Stimulated activated CD4-positive, alpha-beta T cell treated with anti-CD3 and anti-CD28 coated beads, Interleukin-2, amount 100 ng/mL, for 4 hours (primary cell): ENCODE measurements around the gene PCMT1.
"Not testable (repeated sequence)": the region's sequence is repeated elsewhere in the genome, so short reads cannot be mapped to it uniquely, and the experiment has no call there.

Source experiments
- DNase-seq: peaks from one replicate; pipeline ENCODE4 v3.0.0-alpha.2; 2020; ENCODE audit warnings: low read depth

The PCMT1 gene

DNA sequence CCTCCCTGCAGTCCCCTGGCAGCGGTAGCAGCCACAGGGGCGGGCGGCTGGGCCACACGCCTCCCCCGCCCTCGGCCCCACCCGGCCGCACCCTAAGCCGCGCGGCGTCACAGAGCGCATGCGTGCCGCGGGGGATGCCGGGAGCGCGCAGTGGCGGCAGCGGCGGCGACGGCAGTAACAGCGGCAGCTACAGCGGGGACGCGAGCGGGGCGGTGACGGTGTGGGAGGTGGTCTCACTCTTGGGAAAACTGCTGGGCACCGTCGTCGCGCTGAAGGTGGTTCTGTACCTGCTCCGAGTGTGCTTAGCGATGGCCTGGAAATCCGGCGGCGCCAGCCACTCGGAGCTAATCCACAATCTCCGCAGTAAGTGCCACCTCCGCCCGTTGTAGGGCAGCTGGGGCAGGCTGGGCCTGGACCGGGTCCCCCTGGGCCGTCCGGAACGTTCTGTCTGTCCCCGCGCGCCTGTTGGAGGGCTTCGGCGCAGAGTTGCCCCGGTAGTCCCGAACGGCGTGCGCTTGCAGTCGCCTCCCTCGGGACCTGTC is at the start of gene PCMT1:
Gene PCMT1, plus strand, starts transcription at position 148 of the 542 bp plus-strand sequence. Its CDS starts 161 bp downstream, at position 309.
- DNase-seq, result peak; percentile 85

DNA sequence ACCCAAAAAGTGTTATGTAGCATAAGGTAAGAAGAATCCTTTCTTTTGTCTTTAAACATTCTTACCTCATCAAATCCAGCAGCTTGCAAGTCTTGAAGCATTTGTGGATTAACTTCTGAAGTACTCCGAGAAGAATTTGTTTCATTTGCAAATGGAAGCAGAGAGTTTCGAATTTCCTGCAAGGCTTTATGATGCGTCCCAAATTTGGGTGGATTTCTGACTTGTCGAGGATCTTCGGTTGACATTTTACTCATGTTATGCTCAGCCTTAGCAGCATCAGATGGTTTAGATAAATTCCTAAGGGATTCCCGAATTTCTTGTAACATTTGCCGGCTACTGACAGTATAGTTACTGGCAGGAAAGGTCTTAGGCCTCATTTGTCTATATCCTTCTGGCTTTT is 47.8 kb upstream of the PCMT1 start:
- DNase-seq, result no peak

DNA sequence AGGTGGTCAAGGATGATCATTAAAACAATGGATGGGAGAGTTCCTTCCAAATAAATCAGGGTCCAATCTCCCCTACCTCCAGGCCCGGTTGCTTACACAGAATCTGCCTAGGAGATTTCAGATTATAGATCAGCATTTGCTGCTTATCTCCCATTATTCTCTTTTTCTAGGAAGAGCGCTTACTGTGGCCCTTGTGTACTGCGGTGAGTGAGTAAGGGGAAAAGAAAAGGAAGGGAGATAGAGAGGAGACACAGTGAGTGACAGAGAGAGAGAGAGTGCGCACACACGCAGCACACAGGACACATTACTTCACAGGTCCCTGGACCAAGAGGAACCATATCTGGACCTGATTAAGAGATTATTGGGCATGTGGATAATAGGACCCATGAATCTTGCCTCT is 37.8 kb upstream of the PCMT1 start:
- DNase-seq, result no peak

DNA sequence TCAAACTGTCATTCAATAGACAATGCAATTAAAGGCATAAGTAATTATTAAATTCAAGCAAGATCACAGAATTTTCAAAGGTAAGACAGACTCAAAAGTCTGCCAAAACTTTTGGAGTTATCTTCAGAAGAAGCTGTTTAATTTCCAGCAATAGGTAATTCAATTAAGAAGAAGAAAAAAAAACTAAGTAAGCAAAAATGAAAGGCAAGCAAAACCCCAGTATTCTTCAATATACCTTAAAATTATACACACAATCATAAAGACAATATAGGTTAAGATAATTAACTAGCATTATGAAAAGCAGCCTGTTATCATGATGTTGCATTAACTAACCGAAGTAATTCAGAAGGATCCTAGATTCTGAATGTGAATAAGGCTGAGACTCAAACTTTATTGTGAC is 35.1 kb upstream of the PCMT1 start:
- no peak for DNase-seq

DNA sequence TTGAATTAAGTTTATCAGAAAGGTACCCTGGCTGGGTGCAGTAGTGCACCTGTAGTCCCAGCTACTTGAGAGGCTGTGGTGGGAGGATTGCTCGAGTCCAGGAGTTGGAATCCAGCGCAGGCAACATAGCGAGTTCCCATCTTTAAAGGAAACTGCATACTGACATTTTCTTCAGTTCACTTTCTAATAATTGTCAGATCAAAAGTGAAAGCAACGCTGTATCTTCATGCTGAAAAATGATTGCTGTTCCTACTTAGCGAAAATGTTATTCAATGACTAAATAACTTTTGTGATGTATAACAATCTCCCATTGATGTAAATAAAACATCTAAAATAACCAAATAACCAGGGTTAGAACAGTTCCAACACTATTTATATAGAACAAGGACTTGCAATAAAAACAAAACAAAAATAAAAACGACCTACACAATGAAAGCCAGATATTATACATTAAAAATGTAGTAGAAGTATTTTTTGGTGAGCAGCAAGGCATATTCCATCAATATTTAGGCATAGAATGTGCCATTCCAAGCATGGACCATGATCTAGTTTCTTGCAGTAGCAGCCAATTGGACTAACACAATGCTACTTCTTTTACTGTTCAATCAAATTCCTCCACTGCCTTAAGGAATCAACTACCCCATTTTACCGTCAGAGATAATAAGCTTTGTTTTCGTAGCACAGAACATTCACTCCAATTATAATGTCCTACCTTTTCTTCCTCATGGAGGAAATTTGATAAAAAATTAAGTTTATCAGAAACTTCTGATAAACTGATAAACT is 33.2 kb upstream of the PCMT1 start:
- no peak for DNase-seq

DNA sequence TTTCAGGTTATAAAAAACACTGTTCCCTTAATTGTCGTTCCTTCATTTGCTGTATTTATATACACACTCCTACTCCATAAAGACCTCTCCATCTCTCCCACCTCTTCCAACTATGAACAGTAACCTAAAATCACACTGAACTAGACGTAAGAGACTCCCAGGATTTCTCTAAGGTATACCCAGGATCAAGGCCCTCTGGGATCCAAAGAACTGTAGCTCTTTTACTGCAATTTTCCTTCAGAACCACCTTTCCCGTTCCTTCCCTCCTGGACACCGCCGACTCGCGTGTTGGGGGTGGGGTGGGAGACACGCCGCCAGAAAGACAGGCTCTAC is 32.3 kb upstream of the PCMT1 start:
- no peak for DNase-seq

DNA sequence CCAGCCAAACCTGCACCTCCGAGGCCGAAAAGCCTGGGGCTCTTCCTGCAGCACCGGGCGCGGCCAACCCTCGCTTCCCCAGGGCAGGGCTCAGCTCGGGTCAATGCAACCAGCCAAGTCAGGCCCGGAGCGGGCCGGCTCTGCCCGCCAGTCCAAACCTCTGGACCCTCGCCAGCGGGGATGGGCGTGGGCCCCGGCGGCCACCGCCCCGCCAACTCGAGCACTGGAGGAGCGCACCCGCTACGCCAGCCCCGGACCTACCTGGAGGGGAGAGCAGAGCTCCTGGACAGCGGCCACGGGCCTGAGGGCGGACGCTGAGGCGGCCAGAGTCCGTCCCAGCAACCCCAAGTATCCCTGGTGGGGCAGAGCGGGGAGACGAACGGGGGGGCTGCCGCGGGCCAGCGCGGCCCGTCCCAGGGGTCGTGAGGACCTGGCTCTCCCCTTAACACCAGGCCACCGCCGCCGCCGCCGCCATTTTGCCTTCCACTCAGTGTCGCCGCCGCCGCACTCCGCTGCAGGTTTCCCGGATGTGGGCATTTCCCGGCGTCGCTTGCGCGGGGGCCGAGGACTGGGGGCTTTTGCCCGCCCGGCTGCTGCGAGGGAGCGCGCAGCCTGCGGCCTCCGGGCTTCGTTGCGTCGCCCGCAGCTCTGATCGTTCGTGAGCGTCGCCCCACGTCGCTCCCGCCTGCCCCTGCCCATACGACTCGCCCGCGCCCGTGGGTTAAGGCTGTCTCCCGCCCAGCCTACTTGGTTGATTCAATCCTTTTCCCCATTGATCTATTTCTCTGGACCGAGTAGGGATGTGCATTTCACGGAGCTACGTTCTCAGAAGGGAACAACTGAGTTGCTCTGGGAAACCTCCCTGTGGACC is 31.7 kb upstream of the PCMT1 start, which contains the start of gene LATS1:
Gene LATS1, minus strand, starts transcription at position 514 of the 871 bp plus-strand sequence. CDS start 15,975 bp downstream, outside the sequence.
- DNase-seq, result peak; percentile 86

DNA sequence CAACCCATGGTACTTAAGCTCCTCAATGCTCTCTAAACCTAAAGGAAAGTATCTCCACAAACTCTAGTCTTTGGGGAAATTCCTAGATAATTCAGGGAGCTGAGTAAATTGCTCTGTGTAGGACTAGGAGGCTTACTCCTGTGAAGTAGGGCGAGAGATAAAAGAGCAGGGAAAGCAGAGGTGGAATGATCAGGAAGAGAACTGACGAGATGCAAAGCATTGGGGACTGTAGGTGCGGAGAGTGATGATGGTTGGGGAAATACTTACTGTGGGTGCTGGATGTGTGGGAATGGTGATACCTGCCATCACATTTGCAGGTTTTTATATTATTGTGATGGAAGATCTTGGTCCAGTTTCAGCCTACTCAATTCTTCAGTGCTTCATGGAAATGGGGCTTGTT is 30.0 kb upstream of the PCMT1 start:
- DNase-seq, result no peak

DNA sequence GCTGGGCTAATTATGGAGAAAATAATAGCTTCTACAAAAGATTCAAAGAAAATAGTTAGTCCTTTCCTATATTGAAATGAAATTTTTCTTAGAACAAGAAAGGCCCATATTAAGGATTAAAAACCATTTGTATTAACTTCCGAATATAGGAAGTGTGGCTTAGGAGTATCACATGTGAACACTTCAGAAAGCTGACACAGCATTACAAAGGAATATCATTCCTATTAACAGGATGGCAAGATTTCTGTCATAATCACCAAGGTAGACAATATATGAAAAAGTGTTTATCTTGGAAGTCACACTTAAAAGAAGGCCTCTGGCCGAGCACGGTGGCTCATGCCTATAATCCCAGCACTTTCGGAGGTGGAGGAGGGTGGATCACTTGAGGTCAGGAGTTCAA is 26.3 kb upstream of the PCMT1 start:
- no peak for DNase-seq

DNA sequence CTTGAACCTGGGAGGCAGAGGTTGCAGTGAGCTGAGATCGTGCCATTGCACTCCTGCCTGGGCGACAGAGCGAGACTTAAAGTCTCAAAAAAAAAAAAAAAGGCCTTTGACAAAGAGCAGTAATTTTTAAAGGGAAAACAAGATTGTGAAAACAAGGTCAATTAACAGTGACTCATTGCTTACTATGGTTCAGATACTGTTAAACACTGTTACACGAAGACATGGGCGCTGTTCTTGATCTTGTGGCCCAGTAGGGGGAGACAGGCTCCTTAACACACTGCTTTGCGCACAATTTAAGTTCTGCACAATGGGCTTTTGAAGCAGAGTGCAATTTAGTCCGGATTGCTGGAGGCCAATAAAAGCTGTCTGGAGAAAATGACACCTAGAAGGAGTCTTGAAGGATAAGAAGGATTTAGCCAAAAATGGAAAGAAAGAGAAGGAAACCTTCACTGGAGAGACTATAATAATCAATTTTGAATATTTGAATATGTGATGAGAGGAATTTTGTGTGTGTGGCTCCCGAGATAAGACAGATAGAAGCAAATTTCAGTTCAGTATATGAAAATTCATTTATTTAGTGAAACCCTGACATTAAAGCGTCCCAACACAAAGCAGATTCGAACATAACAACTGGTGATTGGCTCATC is 25.6 kb upstream of the PCMT1 start:
- DNase-seq, result peak; percentile 37

DNA sequence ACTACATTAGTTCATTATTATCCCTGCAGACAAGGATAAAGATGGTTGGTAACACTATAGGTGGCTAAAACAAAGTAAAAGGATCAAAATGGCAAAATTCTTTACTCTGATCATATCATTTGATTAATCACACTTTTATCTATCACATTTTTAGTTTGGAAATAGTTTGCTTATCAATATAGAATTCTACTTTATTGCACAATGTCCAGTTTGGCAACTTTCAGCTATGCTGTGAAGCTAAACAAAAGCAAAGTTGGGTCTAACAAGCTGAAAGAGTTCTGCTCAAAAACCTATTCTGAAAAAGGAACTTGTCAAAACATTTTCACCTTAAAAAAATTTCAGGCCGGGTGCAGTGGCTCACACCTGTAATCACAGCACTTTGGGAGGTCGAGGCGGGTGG is 23.8 kb upstream of the PCMT1 start:
- DNase-seq, result no peak

DNA sequence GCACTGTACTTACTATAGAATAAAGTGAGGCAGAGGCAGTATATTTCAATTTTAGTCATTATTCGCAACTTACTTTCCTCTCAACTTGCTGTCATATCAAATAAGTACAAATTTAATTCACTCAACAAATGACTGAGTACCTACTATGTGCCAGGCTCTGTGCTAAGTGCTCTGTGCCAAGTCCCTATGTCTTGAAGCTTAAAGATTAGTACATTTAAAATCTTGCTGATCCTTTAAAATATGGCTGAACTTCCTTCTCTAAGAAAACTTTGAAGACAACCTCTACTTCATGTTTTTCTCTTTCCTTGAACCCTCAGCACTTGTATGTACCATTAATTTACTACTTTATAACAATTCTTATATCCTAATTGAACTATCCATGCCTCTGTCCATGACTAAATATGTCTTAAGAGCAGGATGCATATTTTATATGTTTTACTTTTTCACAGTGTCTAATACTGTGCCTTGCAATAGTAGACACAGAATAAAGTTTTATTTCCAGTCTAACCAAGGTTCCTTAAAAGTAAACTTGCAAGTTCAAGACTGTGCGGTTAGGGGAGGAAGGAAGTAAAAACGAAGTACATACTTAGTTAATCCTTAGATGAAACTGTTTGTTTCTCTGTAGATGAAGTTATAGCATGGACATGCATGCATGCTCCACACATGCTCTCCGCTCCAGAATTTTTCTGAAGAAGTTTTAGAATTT is 21.6 kb upstream of the PCMT1 start:
- no peak for DNase-seq

DNA sequence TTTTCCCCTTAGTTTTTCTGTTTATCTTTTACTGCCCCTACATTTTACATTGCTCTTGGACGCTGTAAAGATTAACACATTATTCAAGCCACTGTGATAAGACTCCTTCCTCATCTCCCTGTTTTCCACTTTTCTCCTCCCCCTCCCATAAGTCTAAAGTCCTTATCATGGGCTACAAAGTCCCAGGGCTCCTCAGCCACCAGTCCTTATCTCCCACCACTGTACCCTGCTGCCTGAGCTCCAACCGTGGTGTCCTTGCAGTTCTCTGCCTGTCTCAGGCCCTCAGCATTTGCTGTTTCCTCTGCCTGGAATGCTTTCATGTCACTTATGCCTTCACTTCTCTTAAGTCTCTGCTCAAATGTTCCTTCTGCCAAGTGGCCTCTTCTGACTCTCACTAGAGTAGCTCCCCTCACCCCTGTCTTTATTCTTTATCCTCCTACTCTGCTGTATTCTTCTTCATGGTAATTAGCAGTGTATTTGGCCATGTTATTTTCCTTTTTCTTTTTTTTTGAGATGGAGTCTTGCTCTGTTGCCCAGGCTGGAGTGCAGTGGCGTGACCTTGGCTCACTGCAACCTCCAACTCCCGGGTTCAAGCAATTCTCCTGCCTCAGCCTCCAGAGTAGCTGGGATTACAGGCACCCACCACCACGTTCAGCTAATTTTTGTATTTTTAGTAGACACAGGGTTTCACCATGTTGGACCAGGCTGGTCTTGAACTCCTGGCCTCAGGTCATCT is 20.9 kb upstream of the PCMT1 start:
- no peak for DNase-seq

DNA sequence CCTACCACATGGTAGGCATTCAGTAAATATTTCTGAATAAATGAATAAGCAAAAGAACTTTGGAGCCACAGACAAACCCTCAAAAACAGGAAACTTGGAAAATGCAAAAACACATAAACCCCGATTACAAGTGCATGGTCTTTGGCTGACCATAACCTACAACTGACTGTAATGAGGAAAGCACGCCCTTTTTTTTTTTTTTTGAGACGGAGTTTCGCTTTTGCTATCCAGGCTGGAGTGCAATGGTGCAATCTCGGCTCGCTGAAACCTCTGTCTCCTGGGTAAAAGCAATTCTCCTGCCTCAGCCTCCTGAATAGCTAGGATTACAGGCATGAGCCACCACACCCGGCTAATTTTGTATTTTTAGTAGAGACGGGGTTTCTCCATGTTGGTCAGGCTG is 19.7 kb upstream of the PCMT1 start:
- no peak for DNase-seq

DNA sequence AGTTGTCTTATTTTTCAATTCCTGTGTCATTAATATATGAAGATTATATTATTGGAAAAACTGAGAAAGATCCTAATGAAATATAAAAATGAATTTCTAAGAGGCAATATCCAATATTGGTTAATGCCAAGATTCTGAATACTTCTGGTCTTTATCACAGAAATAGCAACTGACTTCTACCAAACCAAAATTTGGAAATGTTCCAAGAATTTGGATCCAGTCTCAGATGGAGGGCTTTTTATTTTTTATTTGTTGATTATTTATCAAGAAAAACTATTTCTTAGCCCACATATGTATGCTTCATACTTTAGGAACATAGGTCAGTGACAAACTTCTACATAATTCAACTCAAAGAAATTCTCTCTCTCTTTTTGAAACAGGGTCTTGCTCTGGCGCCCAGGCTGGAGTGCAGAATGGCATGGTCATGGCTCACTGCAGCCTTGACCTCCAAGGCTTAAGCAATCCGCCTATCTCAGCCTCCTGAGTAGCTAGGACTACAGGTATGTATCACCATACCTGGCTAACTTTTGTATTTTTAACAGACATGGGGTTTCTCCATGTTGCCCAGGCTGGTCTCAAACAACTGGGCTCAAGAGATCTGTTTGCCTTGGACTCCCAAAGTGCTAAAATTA is 16.3 kb upstream of the PCMT1 start:
- DNase-seq, result no peak

DNA sequence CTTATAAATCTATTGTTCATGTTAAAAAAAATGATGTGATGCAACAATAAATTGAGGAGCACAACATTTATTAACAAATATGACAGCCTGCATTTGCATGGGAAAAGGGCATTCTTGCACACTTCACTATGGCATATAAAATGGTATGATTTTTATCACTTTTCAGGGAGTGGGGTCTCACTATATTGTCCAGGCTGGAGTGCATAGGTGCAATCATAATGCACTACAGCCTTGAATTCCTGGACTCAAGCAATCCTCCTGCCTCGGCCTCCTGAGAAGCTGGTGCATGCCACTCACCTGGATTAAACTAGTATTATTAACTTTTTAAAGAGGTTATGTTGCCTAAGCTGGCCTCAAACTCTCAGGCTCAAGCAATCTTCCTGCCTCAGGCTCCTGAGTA is 14.6 kb upstream of the PCMT1 start:
- no peak for DNase-seq

DNA sequence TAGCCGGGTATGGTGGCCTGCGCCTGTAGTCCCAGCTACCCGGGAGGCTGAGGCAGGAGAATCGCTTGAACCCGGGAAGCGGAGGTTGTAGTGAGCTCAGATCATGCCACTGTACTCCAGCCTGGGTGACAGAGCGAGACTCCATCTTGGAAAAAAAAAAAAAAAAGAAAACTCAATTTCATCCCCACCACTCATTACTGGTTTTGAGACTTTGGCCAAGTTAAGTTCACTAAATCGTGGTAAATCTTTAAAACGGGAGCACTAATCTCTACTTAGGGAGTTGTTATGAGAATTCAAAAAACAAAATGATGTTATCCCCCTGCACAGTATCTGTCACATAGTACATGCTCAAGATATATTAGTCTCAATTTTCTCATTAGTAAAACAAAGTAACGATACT is 4.3 kb upstream of the PCMT1 start:
- not testable (repeated sequence) for DNase-seq

DNA sequence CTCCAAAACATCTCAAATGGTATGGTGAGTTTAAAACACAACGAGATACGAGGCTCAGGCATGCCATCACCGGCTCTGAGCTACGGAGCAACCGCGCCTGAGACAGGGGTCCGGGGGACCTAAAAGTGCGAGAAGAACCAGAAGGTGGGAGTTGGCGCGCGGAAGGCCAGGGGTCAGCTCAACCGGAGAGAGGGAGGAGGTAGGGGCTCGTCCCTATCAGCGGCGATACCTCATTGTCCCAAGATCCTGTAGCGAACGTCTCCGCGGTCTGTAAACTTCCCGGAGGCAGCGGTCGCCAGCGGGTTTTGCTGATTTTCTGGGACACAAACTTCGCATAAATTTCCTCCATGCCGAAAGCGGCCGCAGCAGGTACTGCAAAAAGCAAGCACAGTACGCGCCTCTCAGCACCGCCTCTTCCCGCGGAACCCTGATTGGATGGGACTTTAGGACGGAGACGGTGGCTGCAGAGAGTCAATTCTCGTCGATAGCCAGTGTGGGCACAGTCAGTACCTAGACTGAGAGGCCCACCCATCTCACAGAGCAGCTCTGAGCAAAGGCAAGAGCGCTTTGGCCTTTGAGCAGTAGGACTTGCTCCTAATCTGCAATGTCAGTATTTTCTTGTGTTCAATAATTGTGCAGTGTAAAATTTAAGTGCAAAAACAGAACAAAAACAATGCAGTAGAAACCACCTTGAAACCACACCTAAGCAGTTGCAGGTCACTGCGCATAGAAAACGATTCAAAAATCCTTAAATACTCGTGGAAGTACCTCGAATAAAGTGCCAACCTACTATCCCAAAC is 3.2 kb upstream of the PCMT1 start, which contains the start of gene NUP43:
Gene NUP43, minus strand, starts transcription at position 383 of the 800 bp plus-strand sequence. Its CDS starts 34 bp downstream, at position 349.
- DNase-seq, result peak; percentile 82

DNA sequence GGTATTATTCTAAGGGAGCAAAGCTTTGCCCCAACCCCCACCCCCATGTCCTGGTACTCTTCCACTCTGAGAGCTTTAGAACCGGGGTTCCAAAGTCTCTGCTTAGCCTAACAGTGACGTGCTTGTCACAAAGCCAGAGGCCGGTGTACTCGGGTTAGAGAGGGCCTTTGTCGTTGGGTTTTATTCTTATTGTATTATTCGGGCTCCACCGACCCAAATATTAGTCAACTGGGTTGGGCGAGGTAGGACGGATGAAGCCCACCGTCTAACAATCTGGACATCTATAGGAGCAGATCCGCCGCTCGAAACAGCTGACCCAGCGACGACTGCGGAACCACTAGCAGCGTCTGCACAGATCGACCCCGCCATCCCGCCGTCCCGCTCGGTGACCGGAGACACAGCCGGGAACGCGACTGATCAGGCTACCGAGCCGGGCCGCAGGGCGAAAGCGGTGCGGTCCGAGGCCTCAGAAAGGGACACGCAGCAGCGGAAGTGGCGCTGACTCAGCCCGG is 403 bp upstream of the PCMT1 start:
- DNase-seq, result not testable (repeated sequence)
